WTC11 (cell line): Measurements from ENCODE around the gene SYNE3. TPM values are rescaled to one million over a fixed set of nuclear protein-coding genes. Genes with fewer than 3 reads are reported as not detected.

Experiments used
- ATAC-seq: fragments of 200-7000 bp; cut with Tn5 transposase; 2 replicates; pipeline ENCODE4 v1.10.0; 2021; ENCODE audit warnings: mild to moderate bottlenecking, moderate library complexity
- CTCF ChIA-PET: fragments of 300-600 bp; sonication (Branson Sonifier 250); formaldehyde crosslinking; loops from one replicate; lab custom pipeline; 2021; ENCODE audit warnings: antibody characterized with exemption; lab: Charles Lee
- POLR2A ChIA-PET: fragments of 350-600 bp; sonication (Branson Sonifier 250); formaldehyde crosslinking; loops from one replicate; lab custom pipeline; 2021; ENCODE audit warnings: antibody characterized with exemption; lab: Charles Lee
- DNase-seq: peaks from one replicate; pipeline ENCODE4 v3.0.0; 2021; ENCODE audit warnings: low spot score
- H3K27ac Mint-ChIP-seq: 2 replicates; pipeline ENCODE4 v1.8.0; 2021; ENCODE audit warnings: mixed read lengths
- H3K27me3 Mint-ChIP-seq: 2 replicates; pipeline ENCODE4 v1.8.0; 2021; ENCODE audit warnings: low read depth, mild to moderate bottlenecking, moderate library complexity, mixed read lengths
- H3K36me3 Mint-ChIP-seq: 2 replicates; pipeline ENCODE4 v1.8.0; 2021; ENCODE audit warnings: mixed read lengths
- H3K4me1 Mint-ChIP-seq: 2 replicates; pipeline ENCODE4 v1.8.0; 2022; ENCODE audit warnings: mixed read lengths
- H3K4me3 Mint-ChIP-seq: 2 replicates; pipeline ENCODE4 v1.8.0; 2021; ENCODE audit warnings: mild to moderate bottlenecking, moderate library complexity, mixed read lengths
- H3K9me3 Mint-ChIP-seq: 2 replicates; pipeline ENCODE4 v1.8.0; 2021; ENCODE audit warnings: mixed read lengths
- CREB1 ChIP-seq: sonication (generic); formaldehyde crosslinking; IDR thresholded peaks from 2 replicates; pipeline ENCODE4 v1.8.0; 2023; ENCODE audit warnings: mild to moderate bottlenecking, missing genetic modification reagents
- GTF2I ChIP-seq: fragments of 250-450 bp; sonication (Bioruptor Pico); conservative IDR thresholded peaks from 2 replicates; pipeline ENCODE4 v1.4.0; 2021; ENCODE audit warnings: mild to moderate bottlenecking
- JUN ChIP-seq: sonication (generic); formaldehyde crosslinking; IDR thresholded peaks from 2 replicates; pipeline ENCODE4 v1.8.0; 2023; ENCODE audit warnings: mild to moderate bottlenecking, missing genetic modification reagents
- SMAD3 ChIP-seq: sonication (generic); formaldehyde crosslinking; IDR thresholded peaks from 2 replicates; pipeline ENCODE4 v1.8.0; 2022; ENCODE audit warnings: missing genetic modification reagents, mild to moderate bottlenecking, borderline replicate concordance
- USF1 ChIP-seq: sonication (generic); formaldehyde crosslinking; IDR thresholded peaks from 2 replicates; pipeline ENCODE4 v1.8.0; 2022; ENCODE audit warnings: mild to moderate bottlenecking, missing genetic modification reagents
- ZNF121 ChIP-seq: sonication (generic); formaldehyde crosslinking; IDR thresholded peaks from 2 replicates; pipeline ENCODE4 v1.8.0; 2023; ENCODE audit warnings: missing genetic modification reagents
- ZNF219 ChIP-seq: sonication (generic); formaldehyde crosslinking; IDR thresholded peaks from 2 replicates; pipeline ENCODE4 v1.8.0; 2023; ENCODE audit warnings: missing genetic modification reagents, mild to moderate bottlenecking, borderline replicate concordance
- total RNA-seq: library from RNA; stranded (reverse); gene quantifications from 3 replicates; pipeline ENCODE4 v1.2.3, GENCODE V29; 2021
- TF ChIP-seq, protein P1 (sequence below): sonication (generic); formaldehyde crosslinking; IDR thresholded peaks from 2 replicates; pipeline ENCODE4 v1.8.0; 2022; ENCODE audit warnings: missing genetic modification reagents
- TF ChIP-seq, protein P2 (sequence below): sonication (generic); formaldehyde crosslinking; IDR thresholded peaks from 2 replicates; pipeline ENCODE4 v1.8.1; 2023; ENCODE audit warnings: mild to moderate bottlenecking, moderate library complexity, missing genetic modification reagents
- TF ChIP-seq, protein P3 (sequence below): fragments of 250-450 bp; sonication (Bioruptor Pico); IDR thresholded peaks from 2 replicates; pipeline ENCODE4 v1.8.0; 2021; ENCODE audit warnings: mild to moderate bottlenecking
- TF ChIP-seq, protein P4 (sequence below): sonication (generic); formaldehyde crosslinking; IDR thresholded peaks from 2 replicates; pipeline ENCODE4 v1.8.1; 2022; ENCODE audit warnings: mild to moderate bottlenecking, moderate library complexity, missing genetic modification reagents
- TF ChIP-seq, protein P5 (sequence below): sonication (generic); formaldehyde crosslinking; IDR thresholded peaks from 2 replicates; pipeline ENCODE4 v1.8.1; 2022; ENCODE audit warnings: low read depth, mild to moderate bottlenecking, moderate library complexity, missing genetic modification reagents, borderline replicate concordance
- TF ChIP-seq, protein P6 (sequence below): sonication (generic); formaldehyde crosslinking; IDR thresholded peaks from 2 replicates; pipeline ENCODE4 v1.8.0; 2023; ENCODE audit warnings: mild to moderate bottlenecking, missing genetic modification reagents
- TF ChIP-seq, protein P7 (sequence below): sonication (generic); formaldehyde crosslinking; IDR thresholded peaks from 2 replicates; pipeline ENCODE4 v1.8.1; 2023; ENCODE audit warnings: mild to moderate bottlenecking, missing genetic modification reagents
- TF ChIP-seq, protein P8 (sequence below): sonication (generic); formaldehyde crosslinking; conservative IDR thresholded peaks from 2 replicates; pipeline ENCODE4 v1.8.1; 2022; ENCODE audit warnings: mild to moderate bottlenecking, missing genetic modification reagents

Gene SYNE3
- total RNA-seq, 1 experiment from 2014 or later = 0.24 TPM

DNA sequence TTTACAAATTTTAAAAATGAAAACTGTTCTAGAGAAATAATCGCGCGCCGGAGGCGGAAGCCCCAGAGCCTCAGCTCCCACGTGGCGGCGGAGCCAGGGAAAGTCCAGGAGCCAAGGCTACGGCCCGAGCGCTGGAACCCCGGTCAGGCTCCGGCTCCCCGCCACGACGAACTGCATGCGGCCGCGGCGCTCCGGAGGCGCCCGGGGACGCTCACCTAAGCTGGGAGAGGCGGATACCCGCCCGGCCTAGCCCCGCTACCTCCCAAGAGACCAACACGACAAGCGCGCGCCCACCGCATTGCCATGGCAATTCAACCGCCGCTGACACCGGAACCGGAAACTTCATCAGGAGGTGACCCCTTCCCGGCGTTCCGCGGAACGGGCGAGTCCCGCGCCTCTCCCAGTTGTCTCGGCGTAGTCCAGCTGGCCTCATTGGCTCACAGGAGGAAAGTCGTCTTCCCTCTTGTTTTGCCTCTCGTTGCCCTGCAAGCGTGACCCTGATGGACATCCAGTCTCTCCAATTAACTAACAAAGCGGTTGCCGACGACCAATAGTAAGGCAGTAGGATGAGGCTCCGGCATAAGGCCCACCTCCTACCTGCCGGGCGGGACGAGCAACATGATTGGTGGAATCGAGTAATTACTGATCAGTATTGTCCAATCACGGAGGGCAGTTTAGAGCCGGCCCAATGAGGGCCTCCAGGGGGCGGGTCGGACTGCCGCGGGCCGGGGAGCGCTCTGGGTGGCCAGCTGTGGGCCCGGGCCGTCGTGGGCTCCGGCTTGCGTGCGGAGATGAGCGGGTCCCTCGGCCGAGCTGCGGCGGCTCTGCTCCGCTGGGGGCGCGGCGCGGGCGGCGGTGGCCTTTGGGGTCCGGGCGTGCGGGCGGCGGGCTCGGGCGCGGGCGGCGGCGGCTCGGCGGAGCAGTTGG is 18.1 kb upstream of the SYNE3 start, which contains the start of gene GLRX5 (continued):
- TF ChIP-seq, protein P1, sequence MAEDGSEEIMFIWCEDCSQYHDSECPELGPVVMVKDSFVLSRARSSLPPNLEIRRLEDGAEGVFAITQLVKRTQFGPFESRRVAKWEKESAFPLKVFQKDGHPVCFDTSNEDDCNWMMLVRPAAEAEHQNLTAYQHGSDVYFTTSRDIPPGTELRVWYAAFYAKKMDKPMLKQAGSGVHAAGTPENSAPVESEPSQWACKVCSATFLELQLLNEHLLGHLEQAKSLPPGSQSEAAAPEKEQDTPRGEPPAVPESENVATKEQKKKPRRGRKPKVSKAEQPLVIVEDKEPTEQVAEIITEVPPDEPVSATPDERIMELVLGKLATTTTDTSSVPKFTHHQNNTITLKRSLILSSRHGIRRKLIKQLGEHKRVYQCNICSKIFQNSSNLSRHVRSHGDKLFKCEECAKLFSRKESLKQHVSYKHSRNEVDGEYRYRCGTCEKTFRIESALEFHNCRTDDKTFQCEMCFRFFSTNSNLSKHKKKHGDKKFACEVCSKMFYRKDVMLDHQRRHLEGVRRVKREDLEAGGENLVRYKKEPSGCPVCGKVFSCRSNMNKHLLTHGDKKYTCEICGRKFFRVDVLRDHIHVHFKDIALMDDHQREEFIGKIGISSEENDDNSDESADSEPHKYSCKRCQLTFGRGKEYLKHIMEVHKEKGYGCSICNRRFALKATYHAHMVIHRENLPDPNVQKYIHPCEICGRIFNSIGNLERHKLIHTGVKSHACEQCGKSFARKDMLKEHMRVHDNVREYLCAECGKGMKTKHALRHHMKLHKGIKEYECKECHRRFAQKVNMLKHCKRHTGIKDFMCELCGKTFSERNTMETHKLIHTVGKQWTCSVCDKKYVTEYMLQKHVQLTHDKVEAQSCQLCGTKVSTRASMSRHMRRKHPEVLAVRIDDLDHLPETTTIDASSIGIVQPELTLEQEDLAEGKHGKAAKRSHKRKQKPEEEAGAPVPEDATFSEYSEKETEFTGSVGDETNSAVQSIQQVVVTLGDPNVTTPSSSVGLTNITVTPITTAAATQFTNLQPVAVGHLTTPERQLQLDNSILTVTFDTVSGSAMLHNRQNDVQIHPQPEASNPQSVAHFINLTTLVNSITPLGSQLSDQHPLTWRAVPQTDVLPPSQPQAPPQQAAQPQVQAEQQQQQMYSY (CRISPR knock-in tag) = no peak

DNA sequence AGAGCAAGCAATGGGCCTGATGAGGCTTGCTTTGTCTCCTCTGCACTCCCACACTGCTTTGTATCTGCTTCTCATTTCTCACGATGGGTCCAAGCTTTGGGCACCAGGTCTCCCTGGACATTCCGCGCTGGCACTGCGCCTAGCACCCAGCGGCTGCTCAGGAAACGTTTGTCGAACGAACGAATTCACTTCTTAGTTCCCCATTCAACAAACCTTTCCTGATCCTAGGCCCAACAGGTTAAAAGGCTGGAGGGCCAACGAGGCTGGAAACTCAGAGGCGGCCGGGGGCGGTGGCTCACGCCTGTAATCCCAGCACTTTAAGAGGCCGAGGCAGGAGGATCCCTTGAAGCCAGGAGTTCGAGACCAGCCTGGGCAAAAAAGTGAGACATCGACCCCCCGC is 17.4 kb upstream of the SYNE3 start:
- H3K27ac Mint-ChIP-seq = peak overlapping the region; percentile 63; the same call in 1 of the 2 replicates
- ATAC-seq (no peak), DNase-seq (no peak)
- POLR2A ChIA-PET = interaction anchor here (0.7 to 1.7 kb wide), 3 partner anchors 11 to 98 kb away, joined by 3 to 4 read pairs (median 4); partner anchors contain the start of gene SYNE3
- no peaks in the 10 kb centered on the region for H3K27me3 Mint-ChIP-seq
- H3K9me3 Mint-ChIP-seq = no peaks in the 10 kb centered on the region
- TF ChIP-seq ZNF121 (CRISPR knock-in tag) = no peak
- TF ChIP-seq, protein P2, sequence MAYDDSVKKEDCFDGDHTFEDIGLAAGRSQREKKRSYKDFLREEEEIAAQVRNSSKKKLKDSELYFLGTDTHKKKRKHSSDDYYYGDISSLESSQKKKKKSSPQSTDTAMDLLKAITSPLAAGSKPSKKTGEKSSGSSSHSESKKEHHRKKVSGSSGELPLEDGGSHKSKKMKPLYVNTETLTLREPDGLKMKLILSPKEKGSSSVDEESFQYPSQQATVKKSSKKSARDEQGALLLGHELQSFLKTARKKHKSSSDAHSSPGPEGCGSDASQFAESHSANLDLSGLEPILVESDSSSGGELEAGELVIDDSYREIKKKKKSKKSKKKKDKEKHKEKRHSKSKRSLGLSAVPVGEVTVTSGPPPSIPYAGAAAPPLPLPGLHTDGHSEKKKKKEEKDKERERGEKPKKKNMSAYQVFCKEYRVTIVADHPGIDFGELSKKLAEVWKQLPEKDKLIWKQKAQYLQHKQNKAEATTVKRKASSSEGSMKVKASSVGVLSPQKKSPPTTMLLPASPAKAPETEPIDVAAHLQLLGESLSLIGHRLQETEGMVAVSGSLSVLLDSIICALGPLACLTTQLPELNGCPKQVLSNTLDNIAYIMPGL (CRISPR knock-in tag) = 0 out of 2 replicates have a peak, but pooled peaks have one; percentile 33
- peaks cover 45% of the 10 kb centered on the region for H3K4me1 Mint-ChIP-seq
- CTCF ChIA-PET = interaction anchor here (1.0 to 2.5 kb wide), 6 partner anchors 8 to 119 kb away, joined by 3 to 13 read pairs (median 8); no protein-coding TSS in a partner anchor
- H3K4me3 Mint-ChIP-seq = peak overlapping the region; percentile 93
- peaks cover 23% of the 10 kb centered on the region for H3K36me3 Mint-ChIP-seq

DNA sequence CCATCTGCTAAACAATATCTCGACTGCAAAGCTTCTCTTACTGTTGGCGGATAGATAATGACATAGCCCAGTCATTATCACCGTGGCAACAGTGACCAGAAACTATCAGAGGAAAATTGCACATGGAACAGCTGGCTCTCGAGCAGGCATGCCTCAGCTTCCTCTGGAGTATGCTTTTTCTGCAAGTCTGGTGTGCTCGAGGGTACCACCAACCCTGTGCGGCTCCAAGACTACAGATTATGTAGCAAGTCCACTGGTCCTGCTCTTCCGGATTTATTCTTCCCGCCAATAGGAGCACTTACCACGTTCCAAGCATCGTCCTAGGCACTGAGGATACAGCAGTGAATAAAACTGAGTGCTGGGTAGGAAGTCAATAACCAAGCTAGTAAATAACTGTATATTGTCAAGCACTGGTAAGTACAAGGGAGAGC is 17.0 kb upstream of the SYNE3 start:
- Mint-ChIP-seq H3K4me1 (peaks cover 44% of the 10 kb centered on the region), H3K27ac (no peak overlapping the region; the same call in 1 of the 2 replicates)
- no peak for ATAC-seq
- TF ChIP-seq, protein P3, sequence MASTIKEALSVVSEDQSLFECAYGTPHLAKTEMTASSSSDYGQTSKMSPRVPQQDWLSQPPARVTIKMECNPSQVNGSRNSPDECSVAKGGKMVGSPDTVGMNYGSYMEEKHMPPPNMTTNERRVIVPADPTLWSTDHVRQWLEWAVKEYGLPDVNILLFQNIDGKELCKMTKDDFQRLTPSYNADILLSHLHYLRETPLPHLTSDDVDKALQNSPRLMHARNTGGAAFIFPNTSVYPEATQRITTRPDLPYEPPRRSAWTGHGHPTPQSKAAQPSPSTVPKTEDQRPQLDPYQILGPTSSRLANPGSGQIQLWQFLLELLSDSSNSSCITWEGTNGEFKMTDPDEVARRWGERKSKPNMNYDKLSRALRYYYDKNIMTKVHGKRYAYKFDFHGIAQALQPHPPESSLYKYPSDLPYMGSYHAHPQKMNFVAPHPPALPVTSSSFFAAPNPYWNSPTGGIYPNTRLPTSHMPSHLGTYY = no peak
- no peak for TF ChIP-seq USF1 (CRISPR knock-in tag)
- TF ChIP-seq GTF2I (CRISPR knock-in tag) = no peak
- no peak for TF ChIP-seq SMAD3 (CRISPR knock-in tag)
- TF ChIP-seq, protein P4, sequence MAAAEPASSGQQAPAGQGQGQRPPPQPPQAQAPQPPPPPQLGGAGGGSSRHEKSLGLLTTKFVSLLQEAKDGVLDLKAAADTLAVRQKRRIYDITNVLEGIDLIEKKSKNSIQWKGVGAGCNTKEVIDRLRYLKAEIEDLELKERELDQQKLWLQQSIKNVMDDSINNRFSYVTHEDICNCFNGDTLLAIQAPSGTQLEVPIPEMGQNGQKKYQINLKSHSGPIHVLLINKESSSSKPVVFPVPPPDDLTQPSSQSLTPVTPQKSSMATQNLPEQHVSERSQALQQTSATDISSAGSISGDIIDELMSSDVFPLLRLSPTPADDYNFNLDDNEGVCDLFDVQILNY (CRISPR knock-in tag) = no peak
- TF ChIP-seq, protein P5, sequence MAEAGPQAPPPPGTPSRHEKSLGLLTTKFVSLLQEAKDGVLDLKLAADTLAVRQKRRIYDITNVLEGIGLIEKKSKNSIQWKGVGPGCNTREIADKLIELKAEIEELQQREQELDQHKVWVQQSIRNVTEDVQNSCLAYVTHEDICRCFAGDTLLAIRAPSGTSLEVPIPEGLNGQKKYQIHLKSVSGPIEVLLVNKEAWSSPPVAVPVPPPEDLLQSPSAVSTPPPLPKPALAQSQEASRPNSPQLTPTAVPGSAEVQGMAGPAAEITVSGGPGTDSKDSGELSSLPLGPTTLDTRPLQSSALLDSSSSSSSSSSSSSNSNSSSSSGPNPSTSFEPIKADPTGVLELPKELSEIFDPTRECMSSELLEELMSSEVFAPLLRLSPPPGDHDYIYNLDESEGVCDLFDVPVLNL (CRISPR knock-in tag) = no peak
- TF ChIP-seq JUN (CRISPR knock-in tag) = no peak
- TF ChIP-seq, protein P6, sequence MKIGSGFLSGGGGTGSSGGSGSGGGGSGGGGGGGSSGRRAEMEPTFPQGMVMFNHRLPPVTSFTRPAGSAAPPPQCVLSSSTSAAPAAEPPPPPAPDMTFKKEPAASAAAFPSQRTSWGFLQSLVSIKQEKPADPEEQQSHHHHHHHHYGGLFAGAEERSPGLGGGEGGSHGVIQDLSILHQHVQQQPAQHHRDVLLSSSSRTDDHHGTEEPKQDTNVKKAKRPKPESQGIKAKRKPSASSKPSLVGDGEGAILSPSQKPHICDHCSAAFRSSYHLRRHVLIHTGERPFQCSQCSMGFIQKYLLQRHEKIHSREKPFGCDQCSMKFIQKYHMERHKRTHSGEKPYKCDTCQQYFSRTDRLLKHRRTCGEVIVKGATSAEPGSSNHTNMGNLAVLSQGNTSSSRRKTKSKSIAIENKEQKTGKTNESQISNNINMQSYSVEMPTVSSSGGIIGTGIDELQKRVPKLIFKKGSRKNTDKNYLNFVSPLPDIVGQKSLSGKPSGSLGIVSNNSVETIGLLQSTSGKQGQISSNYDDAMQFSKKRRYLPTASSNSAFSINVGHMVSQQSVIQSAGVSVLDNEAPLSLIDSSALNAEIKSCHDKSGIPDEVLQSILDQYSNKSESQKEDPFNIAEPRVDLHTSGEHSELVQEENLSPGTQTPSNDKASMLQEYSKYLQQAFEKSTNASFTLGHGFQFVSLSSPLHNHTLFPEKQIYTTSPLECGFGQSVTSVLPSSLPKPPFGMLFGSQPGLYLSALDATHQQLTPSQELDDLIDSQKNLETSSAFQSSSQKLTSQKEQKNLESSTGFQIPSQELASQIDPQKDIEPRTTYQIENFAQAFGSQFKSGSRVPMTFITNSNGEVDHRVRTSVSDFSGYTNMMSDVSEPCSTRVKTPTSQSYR (CRISPR knock-in tag) = no peak
- no peak for TF ChIP-seq CREB1 (CRISPR knock-in tag)
- TF ChIP-seq ZNF219 = no peak
- TF ChIP-seq, protein P7, sequence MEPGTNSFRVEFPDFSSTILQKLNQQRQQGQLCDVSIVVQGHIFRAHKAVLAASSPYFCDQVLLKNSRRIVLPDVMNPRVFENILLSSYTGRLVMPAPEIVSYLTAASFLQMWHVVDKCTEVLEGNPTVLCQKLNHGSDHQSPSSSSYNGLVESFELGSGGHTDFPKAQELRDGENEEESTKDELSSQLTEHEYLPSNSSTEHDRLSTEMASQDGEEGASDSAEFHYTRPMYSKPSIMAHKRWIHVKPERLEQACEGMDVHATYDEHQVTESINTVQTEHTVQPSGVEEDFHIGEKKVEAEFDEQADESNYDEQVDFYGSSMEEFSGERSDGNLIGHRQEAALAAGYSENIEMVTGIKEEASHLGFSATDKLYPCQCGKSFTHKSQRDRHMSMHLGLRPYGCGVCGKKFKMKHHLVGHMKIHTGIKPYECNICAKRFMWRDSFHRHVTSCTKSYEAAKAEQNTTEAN (CRISPR knock-in tag) = no peak
- TF ChIP-seq, protein P8, sequence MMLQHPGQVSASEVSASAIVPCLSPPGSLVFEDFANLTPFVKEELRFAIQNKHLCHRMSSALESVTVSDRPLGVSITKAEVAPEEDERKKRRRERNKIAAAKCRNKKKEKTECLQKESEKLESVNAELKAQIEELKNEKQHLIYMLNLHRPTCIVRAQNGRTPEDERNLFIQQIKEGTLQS (CRISPR knock-in tag) = no peak

More for the DNA sequence above, 17.0 kb upstream of the SYNE3 start:
- H3K36me3 Mint-ChIP-seq = peaks cover 23% of the 10 kb centered on the region
- POLR2A ChIA-PET = interaction anchor here (0.6 kb wide), 1 partner anchor 667 kb away, joined by 3 read pairs; no protein-coding TSS in a partner anchor
- no peaks in the 10 kb centered on the region for H3K9me3 Mint-ChIP-seq
- peak overlapping the region; percentile 93 for H3K4me3 Mint-ChIP-seq
- CTCF ChIA-PET = interaction anchor here (0.9 to 2.5 kb wide), 4 partner anchors 81 to 119 kb away, joined by 3 to 11 read pairs (median 7); no protein-coding TSS in a partner anchor
- H3K27me3 Mint-ChIP-seq = no peaks in the 10 kb centered on the region
- no peak for DNase-seq
